H1 (cell line): ENCODE results near the gene CACNA1E. TPM values are rescaled to one million over a fixed set of nuclear protein-coding genes. Genes with fewer than 3 reads are reported as not detected.

Experiments
- CTCF ChIA-PET: fragments of 300-600 bp; sonication (Branson Sonifier 250); formaldehyde crosslinking; loops from one replicate; lab custom pipeline; 2021; ENCODE audit not compliant: partially characterized antibody; lab: Charles Lee
- POLR2A ChIA-PET: fragments of 300-600 bp; sonication (Branson Sonifier 250); formaldehyde crosslinking; loops from one replicate; lab custom pipeline; 2021; ENCODE audit warnings: inconsistent platforms; ENCODE audit not compliant: partially characterized antibody; lab: Charles Lee
- DNase-seq, 2 experiments: peaks; one replicate each; pipeline versions ENCODE4 v3.0.0 to v3.0.0-alpha.2; 2010 to 2022; ENCODE audit warnings: low spot score in 2 of 2, low read depth in 1 of 2, mixed read lengths in 1 of 2
- FAIRE-seq: peaks from 2 replicates; lab custom pipeline; 2011; peaks lifted over from hg19 to GRCh38; lab: Jason Lieb, UNC
- H2AFZ ChIP-seq: 2 replicates; pipeline ENCODE4 v1.8.1; 2012; ENCODE audit warnings: low read length, inconsistent platforms
- H2AK5ac ChIP-seq: 2 replicates; pipeline ENCODE4 v1.6.1; 2013; ENCODE audit warnings: low read depth, low read length
- H2BK120ac ChIP-seq: replicated peaks from 2 replicates; pipeline ENCODE3; 2013; ENCODE audit warnings: low read depth, low read length, inconsistent platforms
- H2BK12ac ChIP-seq: 2 replicates; pipeline ENCODE4 v1.6.1; 2013; ENCODE audit warnings: low read depth, low read length
- H2BK15ac ChIP-seq: 2 replicates; pipeline ENCODE4 v1.6.1; 2013; ENCODE audit warnings: low read length
- H2BK20ac ChIP-seq: 2 replicates; pipeline ENCODE4 v1.6.1; 2013; ENCODE audit warnings: low read length
- H2BK5ac ChIP-seq: 2 replicates; pipeline ENCODE4 v1.6.1; 2013; ENCODE audit warnings: low read depth, low read length
- H3K14ac ChIP-seq: 2 replicates; pipeline ENCODE4 v1.6.1; 2013; ENCODE audit warnings: inconsistent platforms; ENCODE audit not compliant: insufficient read length
- H3K18ac ChIP-seq: 2 replicates; pipeline ENCODE4 v1.6.1; 2013; ENCODE audit warnings: low read length; ENCODE audit errors: extremely low read depth
- H3K23ac ChIP-seq: 2 replicates; pipeline ENCODE4 v1.6.1; 2013; ENCODE audit warnings: inconsistent platforms; ENCODE audit not compliant: insufficient read length
- H3K23me2 ChIP-seq: 2 replicates; pipeline ENCODE4 v1.6.1; 2013; ENCODE audit warnings: low read depth, low read length
- H3K27ac ChIP-seq: 2 replicates; pipeline ENCODE4 v1.6.1; 2011; ENCODE audit warnings: low read depth, low read length, inconsistent platforms
- H3K27me3 ChIP-seq, 4 experiments: replicated peaks in 1 of 4; 1 replicate in 1 of 4; 2 replicates in 3 of 4; pipeline versions ENCODE4 v1.6.1 to v1.8.1; 2011 to 2013; ENCODE audit warnings: low read length in 3 of 4, mild to moderate bottlenecking in 3 of 4, inconsistent platforms in 2 of 4, mixed read lengths in 2 of 4, moderate library complexity in 1 of 4; ENCODE audit not compliant: control insufficient read depth in 3 of 4, insufficient read depth in 3 of 4; ENCODE audit errors: extremely low read depth in 1 of 4
- H3K36me3 ChIP-seq, 4 experiments: 2 replicates each; pipeline versions ENCODE4 v1.6.1 to v1.8.1; 2011 to 2013; ENCODE audit warnings: mild to moderate bottlenecking in 4 of 4, low read length in 3 of 4, moderate library complexity in 2 of 4, control low read depth in 1 of 4, inconsistent platforms in 1 of 4; ENCODE audit not compliant: insufficient read depth in 4 of 4, control insufficient read depth in 2 of 4
- H3K4ac ChIP-seq: replicated peaks from 2 replicates; pipeline ENCODE3; 2013; ENCODE audit warnings: low read length, low read depth, mixed read lengths, inconsistent platforms; ENCODE audit not compliant: insufficient read length
- H3K4me1 ChIP-seq, 4 experiments: replicated peaks in 1 of 4; 1 replicate in 1 of 4; 2 replicates in 3 of 4; pipeline versions ENCODE4 v1.6.1 to v1.8.1; 2011 to 2013; ENCODE audit warnings: low read length in 3 of 4, inconsistent platforms in 2 of 4, mixed read lengths in 1 of 4; ENCODE audit not compliant: insufficient read depth in 4 of 4, control insufficient read depth in 3 of 4
- H3K4me2 ChIP-seq, 2 experiments: 2 replicates each; pipeline versions ENCODE4 v1.6.1 to v1.8.1; 2011 to 2013; ENCODE audit warnings: low read depth in 2 of 2, low read length in 2 of 2, control low read depth in 1 of 2, inconsistent platforms in 1 of 2, mild to moderate bottlenecking in 1 of 2; ENCODE audit not compliant: insufficient read depth in 1 of 2
- H3K4me3 ChIP-seq, 4 experiments: fragments of 200-600, 300-600 bp in 1 of 4; sonication (generic), shearing (Covaris generic), sonication (Bioruptor Twin) in 1 of 4; 2 replicates each; pipeline versions ENCODE4 v1.5.1 to v1.8.1; 2011 to 2016; ENCODE audit warnings: low read length in 4 of 4, low read depth in 3 of 4, control low read depth in 2 of 4, inconsistent platforms in 2 of 4, mild to moderate bottlenecking in 2 of 4, mixed read lengths in 1 of 4, moderate library complexity in 1 of 4; ENCODE audit not compliant: insufficient read depth in 2 of 4; ENCODE audit errors: extremely low read depth in 1 of 4
- H3K56ac ChIP-seq: replicated peaks from 2 replicates; pipeline ENCODE3; 2013; ENCODE audit warnings: low read depth, mild to moderate bottlenecking, mixed read lengths, low read length, inconsistent platforms; ENCODE audit not compliant: insufficient read length
- H3K79me1 ChIP-seq: 2 replicates; pipeline ENCODE4 v1.6.1; 2013; ENCODE audit warnings: low read depth, low read length, control low read depth
- H3K79me2 ChIP-seq, 2 experiments: 2 replicates each; pipeline versions ENCODE4 v1.6.1 to v1.8.1; 2012 to 2013; ENCODE audit warnings: low read length in 2 of 2, mild to moderate bottlenecking in 2 of 2, inconsistent platforms in 1 of 2; ENCODE audit not compliant: insufficient read depth in 2 of 2, control insufficient read depth in 1 of 2
- H3K9ac ChIP-seq, 4 experiments: replicated peaks in 1 of 4; 1 replicate in 1 of 4; 2 replicates in 3 of 4; pipeline versions ENCODE4 v1.6.1 to v1.8.1; 2011 to 2013; ENCODE audit warnings: low read depth in 3 of 4, low read length in 3 of 4, control low read depth in 2 of 4, mild to moderate bottlenecking in 2 of 4, moderate library complexity in 2 of 4, inconsistent platforms in 1 of 4; ENCODE audit errors: extremely low read depth in 1 of 4
- H3K9me3 ChIP-seq, 2 experiments: 2 replicates each; pipeline versions ENCODE4 v1.6.1 to v1.8.1; 2012 to 2013; ENCODE audit warnings: mild to moderate bottlenecking in 2 of 2, moderate library complexity in 2 of 2, control low read depth in 1 of 2, inconsistent platforms in 1 of 2, low read depth in 1 of 2, low read length in 1 of 2, mixed read lengths in 1 of 2; ENCODE audit not compliant: insufficient read depth in 2 of 2
- H4K20me1 ChIP-seq, 2 experiments: replicated peaks in 1 of 2; 2 replicates each; pipeline versions ENCODE3 to v1.8.1; 2011 to 2013; ENCODE audit warnings: inconsistent platforms in 2 of 2, low read length in 2 of 2, mild to moderate bottlenecking in 1 of 2; ENCODE audit not compliant: insufficient read depth in 2 of 2, control insufficient read depth in 1 of 2
- H4K5ac ChIP-seq: 2 replicates; pipeline ENCODE4 v1.6.1; 2013; ENCODE audit warnings: low read length, low read depth, mixed read lengths, inconsistent platforms; ENCODE audit not compliant: insufficient read length
- H4K8ac ChIP-seq: 2 replicates; pipeline ENCODE4 v1.8.0; 2013; ENCODE audit warnings: mild to moderate bottlenecking, moderate library complexity, low read length, inconsistent platforms; ENCODE audit not compliant: insufficient read depth; ENCODE audit errors: extremely low read depth
- H4K91ac ChIP-seq: replicated peaks from 2 replicates; pipeline ENCODE3; 2013; ENCODE audit warnings: low read length, mixed read lengths, inconsistent platforms; ENCODE audit not compliant: insufficient read length
- BCL11A ChIP-seq, 2 experiments: IDR thresholded peaks; one replicate each; pipeline ENCODE4 v1.6.1; 2011; ENCODE audit warnings: low read depth in 2 of 2, low read length in 2 of 2, mild to moderate bottlenecking in 2 of 2
- CBX5 ChIP-seq: fragments of 300-800, 300-1000 bp; sonication (generic); IDR thresholded peaks from 2 replicates; pipeline ENCODE4 v1.7.1; 2016; ENCODE audit warnings: antibody characterized with exemption, low read length, low read depth
- EP300 ChIP-seq, 2 experiments: IDR thresholded peaks; 1 replicate in 1 of 2; 2 replicates in 1 of 2; pipeline ENCODE4 v1.6.1; 2011 to 2012; ENCODE audit warnings: low read depth in 2 of 2, low read length in 2 of 2, mild to moderate bottlenecking in 2 of 2, borderline replicate concordance in 1 of 2, inconsistent platforms in 1 of 2, moderate library complexity in 1 of 2
- HDAC6 ChIP-seq: IDR thresholded peaks from one replicate; pipeline ENCODE4 v1.7.1; 2012; ENCODE audit warnings: low read depth, mild to moderate bottlenecking, inconsistent platforms, low read length, moderate library complexity
- KDM1A ChIP-seq: fragments of 200-600, 300-600 bp; sonication (generic); IDR thresholded peaks from 2 replicates; pipeline ENCODE4 v1.7.1; 2016; ENCODE audit warnings: mild to moderate bottlenecking, low read length, borderline replicate concordance
- KDM5A ChIP-seq: fragments of 200-600 bp; IDR thresholded peaks from 2 replicates; pipeline ENCODE4 v1.7.1; 2012; ENCODE audit warnings: mild to moderate bottlenecking, low read length, inconsistent platforms, mixed read lengths
- MAFK ChIP-seq: IDR thresholded peaks from 2 replicates; pipeline ENCODE4 v1.6.1; 2012; ENCODE audit warnings: low read depth, mild to moderate bottlenecking, improper control_type of control experiment, low read length
- NANOG ChIP-seq: IDR thresholded peaks from 2 replicates; pipeline ENCODE4 v1.6.1; 2011; ENCODE audit warnings: low read length, low read depth, mild to moderate bottlenecking, inconsistent platforms; ENCODE audit not compliant: insufficient read depth, poor library complexity, severe bottlenecking
- POLR2AphosphoS5 ChIP-seq: IDR thresholded peaks from 2 replicates; pipeline ENCODE4 v1.6.1; 2011; ENCODE audit warnings: low read depth, low read length
- SRF ChIP-seq: IDR thresholded peaks from 2 replicates; pipeline ENCODE4 v1.6.1; 2011; ENCODE audit warnings: mild to moderate bottlenecking, low read depth, low read length, moderate library complexity
- TBP ChIP-seq: IDR thresholded peaks from 2 replicates; pipeline ENCODE4 v1.6.1; 2011; ENCODE audit warnings: low read depth, low read length, improper control_type of control experiment
- WGBS, 2 experiments: shearing (Covaris generic) in 1 of 2; methylation state at CpG; one replicate each; pipeline versions ENCODE4 v1.1.6 to v1.1.7; 2013 to 2015; ENCODE audit warnings: low lambda C conversion rate in 2 of 2, mixed read lengths in 2 of 2, inconsistent platforms in 1 of 2, low coverage in 1 of 2, missing lambda C conversion rate in 1 of 2; ENCODE audit not compliant: insufficient replicate concordance in 2 of 2, insufficient coverage in 1 of 2, insufficient read length in 1 of 2; ENCODE audit errors: extremely low coverage in 1 of 2, missing lambda C conversion rate in 1 of 2; 5-methylcytosine and 5-hydroxymethylcytosine counted together
- polyA plus RNA-seq, 7 experiments: library from polyadenylated mRNA; depleted of rRNA in 3 of 7; stranded (reverse) in 5 of 7; unstranded in 2 of 7; fragments of >200 nt in 5 of 7; fragments of 200-250 nt in 2 of 7; gene quantifications; 1 replicate in 5 of 7; 2 replicates in 1 of 7; 4 replicates in 1 of 7; pipeline versions ENCODE4 v1.2.1 to v1.2.3, GENCODE V29; 2011 to 2013; ENCODE audit warnings: missing spikeins in 2 of 7, mixed read lengths in 2 of 7
- total RNA-seq: library from RNA; stranded (reverse); fragmentation: NEBNext Ultra II Directional; extraction: Animal tissue kit (Norgen Biotek cat#: 25700); gene quantifications from 2 replicates; pipeline ENCODE4 v1.2.1, GENCODE V29; 2021
- TF ChIP-seq, protein P1 (sequence below): IDR thresholded peaks from 2 replicates; pipeline ENCODE4 v1.6.1; 2012; ENCODE audit warnings: low read length, inconsistent platforms

Gene CACNA1E
- total and polyA plus RNA-seq, 2 of the 8 experiments (the other 6 are each of a cell fraction or from before 2014, with no cell fraction given) = 0.98 to 1.3 TPM

GRCh38 chr1:181807251-181807650 lies 323.9 kb downstream of the CACNA1E start:
- Histone ChIP-seq H3K23ac (no peak overlapping the region), H2AFZ (no peak overlapping the region), H3K9ac (no peak overlapping the region), H3K79me1 (no peaks in the 10 kb centered on the region), H3K79me2 (no peaks in the 10 kb centered on the region), H2BK5ac (no peak overlapping the region; the same call in 1 of the 2 replicates), H3K18ac (no peak overlapping the region), H4K91ac (no peak overlapping the region), H3K4ac (no peak overlapping the region), H3K4me3 (no peak overlapping the region), H2BK15ac (no peak overlapping the region), H2BK20ac (no peak overlapping the region), H2BK120ac (no peak overlapping the region), H2BK12ac (no peak overlapping the region), H3K14ac (no peak overlapping the region), H3K4me1 (peaks cover 0 to 2% (median 0%) of the 10 kb centered on the region in 4 experiments; a peak in 1 of 7 replicates), H4K5ac (no peak overlapping the region), H3K27me3 (no peaks in the 10 kb centered on the region), H4K20me1 (no peaks in the 10 kb centered on the region), H3K27ac (no peak overlapping the region), H3K23me2 (no peaks in the 10 kb centered on the region), H3K4me2 (no peak overlapping the region), H4K8ac (no peak overlapping the region), H3K36me3 (no peaks in the 10 kb centered on the region), H3K9me3 (no peaks in the 10 kb centered on the region), H3K56ac (no peak overlapping the region), H2AK5ac (no peak overlapping the region)
- ChIA-PET CTCF (interaction anchor here (1.3 to 1.5 kb wide), 2 partner anchors 130 to 593 kb away, joined by 3 read pairs; partner anchors contain the start of gene TEDDM1), POLR2A (no interaction called here)
- FAIRE-seq (no peak), DNase-seq (no peak)
- 92% methylated on average over 4 of the region's 4 CpGs; no CpG with 5 or more reads in 1 of the 2 experiments for WGBS, 2 experiments
- TF ChIP-seq BCL11A (IDR thresholded peaks at IDR 0.05; ENCODE audit: low read depth in 2 of 2, low read length in 2 of 2) = no peak
- no peak for TF ChIP-seq NANOG
- TF ChIP-seq KDM5A = no peak
- TF ChIP-seq EP300 (IDR thresholded peaks at IDR 0.05; ENCODE audit: borderline replicate concordance in 1 of 2, low read depth in 2 of 2, low read length in 2 of 2) = no peak
- TF ChIP-seq, protein P1, sequence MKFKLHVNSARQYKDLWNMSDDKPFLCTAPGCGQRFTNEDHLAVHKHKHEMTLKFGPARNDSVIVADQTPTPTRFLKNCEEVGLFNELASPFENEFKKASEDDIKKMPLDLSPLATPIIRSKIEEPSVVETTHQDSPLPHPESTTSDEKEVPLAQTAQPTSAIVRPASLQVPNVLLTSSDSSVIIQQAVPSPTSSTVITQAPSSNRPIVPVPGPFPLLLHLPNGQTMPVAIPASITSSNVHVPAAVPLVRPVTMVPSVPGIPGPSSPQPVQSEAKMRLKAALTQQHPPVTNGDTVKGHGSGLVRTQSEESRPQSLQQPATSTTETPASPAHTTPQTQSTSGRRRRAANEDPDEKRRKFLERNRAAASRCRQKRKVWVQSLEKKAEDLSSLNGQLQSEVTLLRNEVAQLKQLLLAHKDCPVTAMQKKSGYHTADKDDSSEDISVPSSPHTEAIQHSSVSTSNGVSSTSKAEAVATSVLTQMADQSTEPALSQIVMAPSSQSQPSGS = no peak
- no peak for TF ChIP-seq KDM1A
- no peak for TF ChIP-seq CBX5
- no peak for TF ChIP-seq HDAC6
- no peak for TF ChIP-seq POLR2AphosphoS5
- no peak for TF ChIP-seq TBP
- no peak for TF ChIP-seq MAFK
- TF ChIP-seq SRF = no peak
